MM.1S (cell line): ENCODE data around the gene RFTN1.

Experiments
- CTCF ChIP-seq: fragments of 300-600 bp; sonication (generic); IDR thresholded peaks from 2 replicates; pipeline ENCODE4 v1.5.1; 2016; ENCODE audit warnings: antibody characterized with exemption, low read length, mixed read lengths
- EZH2 ChIP-seq: fragments of 300-600 bp; sonication (generic); optimal IDR thresholded peaks from 2 replicates; pipeline ENCODE3; 2017; ENCODE audit warnings: low read depth, mild to moderate bottlenecking, antibody characterized with exemption, low read length, mixed read lengths
- EZH2phosphoT487 ChIP-seq: fragments of 300-600 bp; sonication (generic); IDR thresholded peaks from 2 replicates; pipeline ENCODE4 v1.6.1; 2018; ENCODE audit warnings: antibody characterized with exemption, low read length

DNA sequence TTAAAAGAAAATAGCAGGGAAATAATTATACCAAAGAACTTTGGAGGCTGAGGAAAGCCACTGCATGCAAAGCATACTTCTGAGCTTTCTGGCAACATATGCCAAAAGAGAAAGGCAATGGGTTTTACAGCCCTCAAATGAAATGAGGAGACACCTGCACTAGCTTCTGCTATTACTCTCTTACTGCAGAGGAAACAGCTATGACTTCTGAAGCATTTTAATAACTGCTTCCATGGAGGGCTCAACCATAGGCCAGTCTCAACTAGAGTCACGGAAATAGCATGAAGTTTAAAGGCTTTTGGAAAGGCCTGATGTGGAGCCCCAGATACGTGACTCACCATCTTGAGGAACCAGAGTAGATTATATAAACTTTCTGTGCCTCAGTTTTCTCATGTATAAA, 133.7 kb downstream of the RFTN1 start:
- TF ChIP-seq CTCF (no peak), EZH2 (no peak), EZH2phosphoT487 (no peak)
